IPS DF 6.9 (cell line): Measurements from ENCODE around the gene BTN1A1.
"Not testable (repeated sequence)": the region's sequence is repeated elsewhere in the genome, so short reads cannot be mapped to it uniquely, and the experiment has no call there.

ENCODE experiments used
- DNase-seq: peaks from one replicate; pipeline ENCODE4 v3.0.0-alpha.2; 2013; ENCODE audit warnings: low read depth, low spot score
- H3K27ac ChIP-seq: one replicate; pipeline ENCODE4 v1.5.1; 2013; ENCODE audit warnings: low read length, control low read depth
- H3K27me3 ChIP-seq: 2 replicates; pipeline ENCODE4 v1.6.1; 2013; ENCODE audit warnings: mild to moderate bottlenecking, low read length; ENCODE audit not compliant: control insufficient read depth, insufficient read depth
- H3K36me3 ChIP-seq: 2 replicates; pipeline ENCODE4 v1.6.1; 2013; ENCODE audit warnings: low read length; ENCODE audit not compliant: control insufficient read depth, insufficient read depth
- H3K4me1 ChIP-seq: 2 replicates; pipeline ENCODE4 v1.6.1; 2013; ENCODE audit warnings: low read length; ENCODE audit not compliant: control insufficient read depth, insufficient read depth
- H3K4me3 ChIP-seq: 2 replicates; pipeline ENCODE4 v1.5.1; 2013; ENCODE audit warnings: mild to moderate bottlenecking, low read length
- H3K9me3 ChIP-seq: 2 replicates; pipeline ENCODE4 v1.6.1; 2013; ENCODE audit warnings: low read length, inconsistent platforms; ENCODE audit not compliant: control insufficient read depth, insufficient read depth
- whole genome bisulfite sequencing: extraction: QIAGEN DNeasy Blood & Tissue Kit; methylation state at CpG from one replicate; pipeline ENCODE4 v1.1.7; 2013; ENCODE audit warnings: mixed read lengths, missing lambda C conversion rate; ENCODE audit not compliant: insufficient read length, insufficient coverage; 5-methylcytosine and 5-hydroxymethylcytosine counted together

BTN1A1 gene

DNA sequence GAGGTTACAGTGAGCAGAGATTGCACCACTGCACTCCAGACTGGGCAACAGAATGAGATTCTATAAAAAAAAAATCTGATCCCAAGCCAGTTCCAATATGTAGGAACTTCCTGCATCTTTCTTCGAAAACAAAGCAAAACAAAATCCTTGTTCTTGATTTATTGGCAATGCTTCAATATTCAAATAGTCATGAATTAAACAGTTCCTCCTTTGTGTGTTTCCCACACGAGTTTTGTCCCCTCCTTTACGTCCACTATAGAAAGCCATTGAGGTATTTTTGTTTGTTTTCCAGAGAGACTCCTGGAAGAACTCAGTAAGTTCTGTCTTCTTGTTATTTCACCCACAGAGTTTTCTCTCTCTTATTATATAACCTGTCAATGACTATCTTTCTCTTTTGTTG is 7.6 kb downstream of the BTN1A1 start:
- Histone ChIP-seq H3K36me3 (no peaks in the 10 kb centered on the region), H3K9me3 (no peaks in the 10 kb centered on the region), H3K4me1 (no peaks in the 10 kb centered on the region), H3K4me3 (no peak overlapping the region), H3K27me3 (peaks cover 2% of the 10 kb centered on the region; the same call in 1 of the 2 replicates), H3K27ac (no peak overlapping the region)
- WGBS = no CpG with 5 or more reads among the region's 3 CpGs
- no peak for DNase-seq

DNA sequence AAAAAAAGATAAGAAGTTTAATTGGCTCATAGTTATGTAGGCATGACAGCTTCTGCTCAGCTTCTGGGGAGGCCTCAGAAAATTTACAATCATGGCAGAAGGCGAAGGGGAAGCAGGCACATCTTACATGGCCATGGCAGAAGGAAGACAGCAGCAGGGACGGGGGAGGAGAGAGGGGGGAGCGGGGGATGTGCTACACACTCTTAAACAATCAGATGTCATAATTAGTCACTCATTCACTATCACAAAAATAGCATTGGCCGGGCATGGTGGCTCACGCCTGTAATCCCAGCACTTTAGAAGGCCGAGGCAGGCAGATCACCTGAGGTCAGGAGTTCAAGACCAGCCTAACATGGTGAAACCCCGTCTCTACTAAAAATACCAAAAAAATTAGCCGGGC is 10.9 kb downstream of the BTN1A1 start:
- not testable (repeated sequence) for H3K27me3 ChIP-seq, H3K4me1 ChIP-seq, H3K9me3 ChIP-seq, H3K36me3 ChIP-seq, H3K27ac ChIP-seq, H3K4me3 ChIP-seq, DNase-seq
- no CpG with 5 or more reads among the region's 8 CpGs for WGBS

- H3K9me3 ChIP-seq = no peaks in the 10 kb centered on the region
- no peaks in the 10 kb centered on the region for H3K27me3 ChIP-seq
- no peak for DNase-seq
- H3K36me3 ChIP-seq = no peaks in the 10 kb centered on the region
- H3K4me1 ChIP-seq = no peaks in the 10 kb centered on the region; the same call in 1 of the 2 replicates
- WGBS = no CpG with 5 or more reads among the region's 2 CpGs
- no peak overlapping the region for H3K27ac ChIP-seq
- no peak overlapping the region for H3K4me3 ChIP-seq
Measured at GRCh38 chr6:26514984-26515383, 14.9 kb downstream of the BTN1A1 start.

- no peak for DNase-seq
- H3K27me3 ChIP-seq = no peaks in the 10 kb centered on the region
- no CpG with 5 or more reads among the region's 9 CpGs for WGBS
- H3K9me3 ChIP-seq = no peaks in the 10 kb centered on the region
- H3K36me3 ChIP-seq = no peaks in the 10 kb centered on the region
- no peak overlapping the region for H3K27ac ChIP-seq
- H3K4me3 ChIP-seq = no peak overlapping the region
- no peaks in the 10 kb centered on the region; the same call in 1 of the 2 replicates for H3K4me1 ChIP-seq
Measured at GRCh38 chr6:26516481-26517427, 16.7 kb downstream of the BTN1A1 start.

GRCh38 chr6:26519359-26519758 is 19.3 kb downstream of the BTN1A1 start:
- H3K9me3 ChIP-seq = no peaks in the 10 kb centered on the region
- no peak for DNase-seq
- no peaks in the 10 kb centered on the region for H3K36me3 ChIP-seq
- H3K4me3 ChIP-seq = no peak overlapping the region
- H3K4me1 ChIP-seq = no peaks in the 10 kb centered on the region; the same call in 1 of the 2 replicates
- no CpG with 5 or more reads among the region's 2 CpGs for WGBS
- no peaks in the 10 kb centered on the region for H3K27me3 ChIP-seq
- H3K27ac ChIP-seq = no peak overlapping the region

DNA sequence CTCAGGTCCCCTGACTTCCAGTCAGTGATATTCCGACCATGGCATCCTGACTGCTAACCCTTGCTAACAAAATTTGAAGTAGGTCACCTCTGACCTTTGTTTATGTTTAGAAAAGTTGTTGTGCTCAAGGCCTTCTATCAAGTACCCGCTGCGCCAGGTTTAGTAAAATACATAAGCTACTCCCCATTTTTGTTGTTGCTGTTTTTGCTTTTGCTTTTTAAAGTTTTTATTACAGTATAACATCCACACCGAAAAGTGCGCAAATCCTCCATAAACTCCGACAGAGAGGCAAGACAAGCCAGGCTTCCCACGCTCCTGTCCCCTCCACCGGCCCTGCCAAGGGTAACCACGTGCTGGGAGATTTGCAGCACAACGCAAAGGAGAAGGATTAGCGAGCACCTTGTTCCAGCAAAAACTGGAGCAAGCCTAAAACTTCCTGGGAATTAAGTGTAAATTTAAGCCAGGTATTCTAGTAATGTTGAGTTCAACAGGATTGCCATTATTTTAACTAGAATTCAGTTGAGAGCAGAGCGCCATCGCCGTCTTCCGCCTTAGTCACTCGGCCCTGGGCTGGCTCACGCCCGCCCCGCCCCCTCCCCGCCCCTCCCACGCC is 20.2 kb downstream of the BTN1A1 start:
- Histone ChIP-seq H3K9me3 (no peaks in the 10 kb centered on the region), H3K36me3 (no peaks in the 10 kb centered on the region), H3K27ac (no peak overlapping the region), H3K4me3 (peak overlapping the region; percentile 16; the same call in 1 of the 2 replicates), H3K4me1 (no peaks in the 10 kb centered on the region; the same call in 1 of the 2 replicates), H3K27me3 (no peaks in the 10 kb centered on the region)
- DNase-seq = no peak
- no CpG with 5 or more reads among the region's 21 CpGs for WGBS

GRCh38 chr6:26520850-26521599 is 20.9 kb downstream of the BTN1A1 start:
- H3K27me3 ChIP-seq = no peaks in the 10 kb centered on the region
- no peak for DNase-seq
- no CpG with 5 or more reads among the region's 49 CpGs for WGBS
- H3K4me3 ChIP-seq = peak overlapping the region; percentile 83; the same call in 1 of the 2 replicates
- no peak overlapping the region for H3K27ac ChIP-seq
- H3K4me1 ChIP-seq = no peaks in the 10 kb centered on the region; the same call in 1 of the 2 replicates
- no peaks in the 10 kb centered on the region for H3K9me3 ChIP-seq
- no peaks in the 10 kb centered on the region for H3K36me3 ChIP-seq

DNA sequence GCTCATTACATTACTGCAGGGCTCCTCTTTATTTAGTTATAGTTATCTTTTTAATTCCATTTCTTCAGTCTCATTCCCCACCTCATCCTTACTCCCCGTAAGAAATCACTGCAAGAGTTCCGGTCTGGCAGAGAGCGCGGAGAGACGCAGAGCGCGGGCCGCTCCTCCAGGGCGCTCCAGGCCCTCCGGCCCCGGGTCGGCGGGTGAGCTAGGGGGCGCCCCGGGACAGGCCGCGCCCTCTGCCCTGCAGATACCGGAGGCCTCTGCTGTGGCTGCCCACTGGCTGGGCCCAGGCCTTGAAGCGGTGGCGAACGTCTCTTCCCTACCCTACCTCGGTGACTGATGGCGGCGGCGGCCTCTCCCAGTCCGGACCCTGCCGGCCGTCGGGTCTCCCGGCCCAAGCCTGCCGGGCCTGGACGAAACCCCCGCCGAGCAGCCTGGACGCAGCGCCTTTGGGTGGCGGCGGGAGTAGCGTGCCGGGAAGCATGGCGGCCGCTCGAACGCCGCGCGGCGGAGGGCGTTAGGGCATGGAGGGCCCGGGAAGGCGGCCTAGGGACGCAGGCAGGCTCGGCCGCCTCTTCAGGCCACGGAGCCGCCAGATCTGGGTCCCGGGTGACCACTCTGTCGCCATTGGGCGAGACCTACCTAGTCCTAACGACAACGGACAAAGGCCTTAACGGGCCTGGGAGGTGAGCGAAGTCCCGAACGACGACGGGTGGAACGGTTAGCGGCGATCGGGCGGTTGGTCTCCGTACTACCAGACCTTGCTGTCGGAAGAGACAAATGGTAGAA is 21.7 kb downstream of the BTN1A1 start:
- no peaks in the 10 kb centered on the region for H3K27me3 ChIP-seq
- DNase-seq = no peak
- no peak overlapping the region for H3K27ac ChIP-seq
- H3K4me1 ChIP-seq = no peaks in the 10 kb centered on the region; the same call in 1 of the 2 replicates
- no peaks in the 10 kb centered on the region for H3K36me3 ChIP-seq
- no peaks in the 10 kb centered on the region for H3K9me3 ChIP-seq
- peak overlapping the region; percentile 69 for H3K4me3 ChIP-seq
- no CpG with 5 or more reads among the region's 74 CpGs for WGBS

DNA sequence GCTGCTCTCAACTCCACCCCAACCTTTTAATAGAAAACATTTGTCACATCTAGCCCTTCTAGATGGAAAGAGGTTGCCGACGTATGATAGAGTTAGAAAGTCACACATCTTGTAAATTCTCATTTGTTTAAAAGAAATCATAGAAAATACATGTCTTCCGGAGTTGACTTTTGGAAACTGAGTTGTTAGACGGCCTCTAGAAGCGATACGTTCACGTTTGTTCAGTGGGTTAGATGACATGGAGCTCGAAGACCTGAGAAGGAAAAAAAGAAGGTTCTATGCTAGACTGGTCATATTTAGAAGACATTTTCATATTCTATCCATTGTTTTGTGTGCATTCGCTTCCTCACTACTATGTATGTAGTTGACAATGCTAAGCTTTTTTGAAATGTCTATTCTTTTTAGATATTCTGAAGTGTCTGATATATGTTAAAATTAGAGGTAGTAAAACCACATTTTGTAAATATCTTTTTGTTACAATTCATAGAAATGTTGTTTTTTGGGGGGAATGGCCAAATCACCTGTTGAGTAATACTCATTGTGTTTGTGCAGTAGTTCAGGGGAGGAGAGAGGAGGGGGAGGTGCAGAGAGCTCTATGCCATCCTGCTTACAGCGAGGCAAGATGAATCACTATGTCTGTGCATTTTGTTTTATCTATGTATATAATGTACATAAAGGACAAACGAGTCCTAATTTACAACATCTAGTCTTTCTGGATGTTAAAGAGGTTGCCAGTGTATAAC is 22.6 kb downstream of the BTN1A1 start:
- not testable (repeated sequence) for H3K4me1 ChIP-seq, H3K27ac ChIP-seq, DNase-seq, H3K9me3 ChIP-seq, H3K36me3 ChIP-seq, H3K27me3 ChIP-seq
- no CpG with 5 or more reads among the region's 11 CpGs for WGBS
- peak overlapping the region; percentile 69; the same call in 1 of the 2 replicates for H3K4me3 ChIP-seq
